ENCODE measurements around the gene PSMD5.

PSMD5 gene

GRCh38 chr9:120869726-120870125 lies 27.0 kb upstream of the PSMD5 start:
- DNase-seq (ENCODE audit: low read depth in 1 of 2, low spot score in 1 of 2), result no peak
- no peak for TF ChIP-seq JUND (IDR thresholded peaks at IDR 0.05; ENCODE audit: low read depth)
- in situ Hi-C loops (cut with HindIII; ENCODE audit: low pct_unique_long_range_greater_than_20kb, low sequenced_read_pairs), result no loop called here

GRCh38 chr9:120869360-120869687 lies 26.6 kb upstream of the PSMD5 start:
- TF ChIP-seq JUND (IDR thresholded peaks at IDR 0.05; ENCODE audit: low read depth), result no peak
- in situ Hi-C loops (cut with HindIII; ENCODE audit: low pct_unique_long_range_greater_than_20kb, low sequenced_read_pairs), result no loop called here
- DNase-seq (ENCODE audit: low read depth in 1 of 2, low spot score in 1 of 2), result no peak

GRCh38 chr9:120868676-120869359 lies 26.1 kb upstream of the PSMD5 start:
- no peak for TF ChIP-seq JUND (IDR thresholded peaks at IDR 0.05; ENCODE audit: low read depth)
- DNase-seq (ENCODE audit: low read depth in 1 of 2, low spot score in 1 of 2), result peak; percentile 95 to 99
- in situ Hi-C loops (cut with HindIII; ENCODE audit: low pct_unique_long_range_greater_than_20kb, low sequenced_read_pairs), result no loop called here

GRCh38 chr9:120868339-120868675 lies 25.6 kb upstream of the PSMD5 start:
- in situ Hi-C loops (cut with HindIII; ENCODE audit: low pct_unique_long_range_greater_than_20kb, low sequenced_read_pairs), result no loop called here
- DNase-seq (ENCODE audit: low read depth in 1 of 2, low spot score in 1 of 2), result no peak
- TF ChIP-seq JUND (IDR thresholded peaks at IDR 0.05; ENCODE audit: low read depth), result no peak

- no peak for TF ChIP-seq JUND (IDR thresholded peaks at IDR 0.05; ENCODE audit: low read depth)
- in situ Hi-C loops (cut with HindIII; ENCODE audit: low pct_unique_long_range_greater_than_20kb, low sequenced_read_pairs), result no loop called here
- no peak for DNase-seq (ENCODE audit: low read depth in 1 of 2, low spot score in 1 of 2)
Measured at GRCh38 chr9:120867676-120868338, 25.1 kb upstream of the PSMD5 start.

GRCh38 chr9:120866651-120867050 lies 23.9 kb upstream of the PSMD5 start:
- TF ChIP-seq JUND (IDR thresholded peaks at IDR 0.05; ENCODE audit: low read depth), result no peak
- in situ Hi-C loops (cut with HindIII; ENCODE audit: low pct_unique_long_range_greater_than_20kb, low sequenced_read_pairs), result no loop called here
- DNase-seq (ENCODE audit: low read depth in 1 of 2, low spot score in 1 of 2), result no peak

- no peak for DNase-seq (ENCODE audit: low read depth in 1 of 2, low spot score in 1 of 2)
- no peak for TF ChIP-seq JUND (IDR thresholded peaks at IDR 0.05; ENCODE audit: low read depth)
- in situ Hi-C loops (cut with HindIII; ENCODE audit: low pct_unique_long_range_greater_than_20kb, low sequenced_read_pairs), result no loop called here
Measured at GRCh38 chr9:120865809-120866208, 23.1 kb upstream of the PSMD5 start.

GRCh38 chr9:120865176-120865575 lies 22.5 kb upstream of the PSMD5 start:
- DNase-seq (ENCODE audit: low read depth in 1 of 2, low spot score in 1 of 2), result no peak
- in situ Hi-C loops (cut with HindIII; ENCODE audit: low pct_unique_long_range_greater_than_20kb, low sequenced_read_pairs), result no loop called here

GRCh38 chr9:120864719-120865118 lies 22.0 kb upstream of the PSMD5 start:
- TF ChIP-seq JUND (IDR thresholded peaks at IDR 0.05; ENCODE audit: low read depth), result no peak
- DNase-seq (ENCODE audit: low read depth in 1 of 2, low spot score in 1 of 2), result no peak
- in situ Hi-C loops (cut with HindIII; ENCODE audit: low pct_unique_long_range_greater_than_20kb, low sequenced_read_pairs), result no loop called here

More at GRCh38 chr9:120865176-120865575, 22.5 kb upstream of the PSMD5 start:
- TF ChIP-seq JUND (IDR thresholded peaks at IDR 0.05; ENCODE audit: low read depth), result no peak

- in situ Hi-C loops (cut with HindIII; ENCODE audit: low pct_unique_long_range_greater_than_20kb, low sequenced_read_pairs), result no loop called here
- TF ChIP-seq JUND (IDR thresholded peaks at IDR 0.05; ENCODE audit: low read depth), result no peak
- no peak for DNase-seq (ENCODE audit: low read depth in 1 of 2, low spot score in 1 of 2)
Measured at GRCh38 chr9:120863833-120864232, 21.1 kb upstream of the PSMD5 start.

- no peak for DNase-seq (ENCODE audit: low read depth in 1 of 2, low spot score in 1 of 2)
- TF ChIP-seq JUND (IDR thresholded peaks at IDR 0.05; ENCODE audit: low read depth), result no peak
- in situ Hi-C loops (cut with HindIII; ENCODE audit: low pct_unique_long_range_greater_than_20kb, low sequenced_read_pairs), result no loop called here
Measured at GRCh38 chr9:120862452-120862851, 19.7 kb upstream of the PSMD5 start.

- in situ Hi-C loops (cut with HindIII; ENCODE audit: low pct_unique_long_range_greater_than_20kb, low sequenced_read_pairs), result no loop called here
- no peak for DNase-seq (ENCODE audit: low read depth in 1 of 2, low spot score in 1 of 2)
Measured at GRCh38 chr9:120861935-120862334, 19.2 kb upstream of the PSMD5 start.

GRCh38 chr9:120860083-120860482 lies 17.4 kb upstream of the PSMD5 start:
- no peak for DNase-seq (ENCODE audit: low read depth in 1 of 2, low spot score in 1 of 2)
- in situ Hi-C loops (cut with HindIII; ENCODE audit: low pct_unique_long_range_greater_than_20kb, low sequenced_read_pairs), result no loop called here
- no peak for TF ChIP-seq JUND (IDR thresholded peaks at IDR 0.05; ENCODE audit: low read depth)

More at GRCh38 chr9:120861935-120862334, 19.2 kb upstream of the PSMD5 start:
- no peak for TF ChIP-seq JUND (IDR thresholded peaks at IDR 0.05; ENCODE audit: low read depth)

- DNase-seq (ENCODE audit: low read depth in 1 of 2, low spot score in 1 of 2), result no peak
- in situ Hi-C loops (cut with HindIII; ENCODE audit: low pct_unique_long_range_greater_than_20kb, low sequenced_read_pairs), result no loop called here
- no peak for TF ChIP-seq JUND (IDR thresholded peaks at IDR 0.05; ENCODE audit: low read depth)
Measured at GRCh38 chr9:120859361-120859760, 16.6 kb upstream of the PSMD5 start.

Measured in T47D (cell line).